ENCODE data around the gene BCORL1. TPM values are rescaled to one million over a fixed set of nuclear protein-coding genes. Genes with fewer than 3 reads are reported as not detected.

BCORL1 gene
- total RNA-seq, 1 donor from 2014 or later: 22.3 TPM

DNA sequence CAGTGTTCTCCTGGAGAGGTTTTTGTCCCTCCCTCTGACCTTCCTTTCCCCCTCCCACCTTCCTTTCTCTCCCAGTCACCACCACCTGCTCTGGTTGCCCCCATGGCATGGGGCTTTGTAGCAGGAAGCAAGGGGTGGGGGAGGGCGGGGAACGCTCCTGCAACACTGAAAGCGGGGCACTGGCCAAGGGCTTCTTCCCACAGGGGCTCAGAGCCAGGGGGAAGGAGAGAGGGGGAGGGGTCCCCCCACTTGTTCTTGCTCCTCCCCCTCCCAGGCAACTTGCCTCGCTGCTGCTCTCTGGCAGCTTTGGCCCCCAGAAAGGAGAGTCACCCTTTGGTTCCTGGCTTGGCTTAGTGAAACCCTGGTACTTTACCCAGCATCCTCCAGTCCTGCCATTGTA is 48.4 kb downstream of the BCORL1 start:
- Histone ChIP-seq H3K79me2 (ENCODE audit: insufficient read depth, low read length) (no peaks in the 10 kb centered on the region), H3K27ac (ENCODE audit: low read depth, low read length) (no peak overlapping the region), H3K4me3 (ENCODE audit: insufficient read depth, low read depth, low read length) (no peak overlapping the region), H3K9ac (ENCODE audit: low read length) (no peak overlapping the region), H3K9me3 (ENCODE audit: insufficient read depth, low read depth, low read length) (no peaks in the 10 kb centered on the region), H3K4me2 (ENCODE audit: low read length) (no peak overlapping the region), H3K27me3 (ENCODE audit: insufficient read depth, low read length) (no peaks in the 10 kb centered on the region), H3K36me3 (ENCODE audit: insufficient read depth, low read length) (no peaks in the 10 kb centered on the region), H4K20me1 (ENCODE audit: insufficient read depth, low read length) (no peaks in the 10 kb centered on the region), H2AFZ (ENCODE audit: low read depth, low read length) (no peak overlapping the region), H3K4me1 (ENCODE audit: insufficient read depth, low read length) (no peaks in the 10 kb centered on the region)
- FAIRE-seq: no peak
- no peaks in the 10 kb centered on the region for H3K4me1 Mint-ChIP-seq (ENCODE audit: low read depth, unreplicated experiment)
- TF ChIP-seq, protein P1, sequence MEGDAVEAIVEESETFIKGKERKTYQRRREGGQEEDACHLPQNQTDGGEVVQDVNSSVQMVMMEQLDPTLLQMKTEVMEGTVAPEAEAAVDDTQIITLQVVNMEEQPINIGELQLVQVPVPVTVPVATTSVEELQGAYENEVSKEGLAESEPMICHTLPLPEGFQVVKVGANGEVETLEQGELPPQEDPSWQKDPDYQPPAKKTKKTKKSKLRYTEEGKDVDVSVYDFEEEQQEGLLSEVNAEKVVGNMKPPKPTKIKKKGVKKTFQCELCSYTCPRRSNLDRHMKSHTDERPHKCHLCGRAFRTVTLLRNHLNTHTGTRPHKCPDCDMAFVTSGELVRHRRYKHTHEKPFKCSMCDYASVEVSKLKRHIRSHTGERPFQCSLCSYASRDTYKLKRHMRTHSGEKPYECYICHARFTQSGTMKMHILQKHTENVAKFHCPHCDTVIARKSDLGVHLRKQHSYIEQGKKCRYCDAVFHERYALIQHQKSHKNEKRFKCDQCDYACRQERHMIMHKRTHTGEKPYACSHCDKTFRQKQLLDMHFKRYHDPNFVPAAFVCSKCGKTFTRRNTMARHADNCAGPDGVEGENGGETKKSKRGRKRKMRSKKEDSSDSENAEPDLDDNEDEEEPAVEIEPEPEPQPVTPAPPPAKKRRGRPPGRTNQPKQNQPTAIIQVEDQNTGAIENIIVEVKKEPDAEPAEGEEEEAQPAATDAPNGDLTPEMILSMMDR (IDR thresholded peaks at IDR 0.05; ENCODE audit: insufficient read depth, low read depth, low read length): no peak
- no peak for TF ChIP-seq EZH2 (IDR thresholded peaks at IDR 0.05; ENCODE audit: insufficient read depth, low read length)
- no peaks in the 10 kb centered on the region for H3K27me3 Mint-ChIP-seq (ENCODE audit: low read depth, unreplicated experiment)
- no peaks in the 10 kb centered on the region for H3K9me3 Mint-ChIP-seq (ENCODE audit: unreplicated experiment)
- peaks cover 15% of the 10 kb centered on the region for H3K36me3 Mint-ChIP-seq (ENCODE audit: low read depth, unreplicated experiment)
- no peak for DNase-seq (ENCODE audit: low read depth)
- H3K27ac Mint-ChIP-seq (ENCODE audit: unreplicated experiment): no peak overlapping the region
- H3K4me3 Mint-ChIP-seq (ENCODE audit: unreplicated experiment): no peak overlapping the region

DNA sequence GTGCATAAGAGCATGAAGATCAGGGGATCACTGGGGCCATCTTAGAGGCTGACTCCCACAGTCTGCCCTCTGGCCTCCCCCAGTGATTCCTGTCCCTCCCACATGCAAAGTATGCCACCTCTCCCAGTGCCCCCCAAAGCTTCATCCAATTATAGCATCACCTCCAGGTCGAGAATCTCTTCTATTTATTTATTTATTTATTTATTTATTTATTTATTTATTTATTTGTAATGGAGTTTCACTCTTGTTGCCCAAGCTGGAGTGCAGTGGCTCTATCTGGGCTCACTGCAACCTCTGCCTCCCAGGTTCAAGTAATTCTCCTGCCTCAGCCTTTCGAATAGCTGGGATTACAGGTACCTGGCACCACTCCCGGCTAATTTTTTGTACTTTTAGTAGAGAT is 50.1 kb downstream of the BCORL1 start:
- Histone ChIP-seq H3K9me3 (ENCODE audit: insufficient read depth, low read depth, low read length) (no peaks in the 10 kb centered on the region), H3K9ac (ENCODE audit: low read length) (no peak overlapping the region), H2AFZ (ENCODE audit: low read depth, low read length) (no peak overlapping the region), H3K4me3 (ENCODE audit: insufficient read depth, low read depth, low read length) (no peak overlapping the region), H3K4me1 (ENCODE audit: insufficient read depth, low read length) (no peaks in the 10 kb centered on the region), H3K79me2 (ENCODE audit: insufficient read depth, low read length) (no peaks in the 10 kb centered on the region), H3K4me2 (ENCODE audit: low read length) (no peak overlapping the region), H4K20me1 (ENCODE audit: insufficient read depth, low read length) (no peaks in the 10 kb centered on the region), H3K27ac (ENCODE audit: low read depth, low read length) (no peak overlapping the region), H3K36me3 (ENCODE audit: insufficient read depth, low read length) (no peaks in the 10 kb centered on the region), H3K27me3 (ENCODE audit: insufficient read depth, low read length) (no peaks in the 10 kb centered on the region)
- Mint-ChIP-seq H3K4me1 (ENCODE audit: low read depth, unreplicated experiment) (no peaks in the 10 kb centered on the region), H3K9me3 (ENCODE audit: unreplicated experiment) (no peaks in the 10 kb centered on the region), H3K36me3 (ENCODE audit: low read depth, unreplicated experiment) (peaks cover 11% of the 10 kb centered on the region), H3K4me3 (ENCODE audit: unreplicated experiment) (no peak overlapping the region), H3K27me3 (ENCODE audit: low read depth, unreplicated experiment) (no peaks in the 10 kb centered on the region), H3K27ac (ENCODE audit: unreplicated experiment) (no peak overlapping the region)
- no peak for TF ChIP-seq EZH2 (IDR thresholded peaks at IDR 0.05; ENCODE audit: insufficient read depth, low read length)
- TF ChIP-seq, protein P1 (IDR thresholded peaks at IDR 0.05; ENCODE audit: insufficient read depth, low read depth, low read length): no peak
- no peak for FAIRE-seq
- DNase-seq (ENCODE audit: low read depth): no peak

DNA sequence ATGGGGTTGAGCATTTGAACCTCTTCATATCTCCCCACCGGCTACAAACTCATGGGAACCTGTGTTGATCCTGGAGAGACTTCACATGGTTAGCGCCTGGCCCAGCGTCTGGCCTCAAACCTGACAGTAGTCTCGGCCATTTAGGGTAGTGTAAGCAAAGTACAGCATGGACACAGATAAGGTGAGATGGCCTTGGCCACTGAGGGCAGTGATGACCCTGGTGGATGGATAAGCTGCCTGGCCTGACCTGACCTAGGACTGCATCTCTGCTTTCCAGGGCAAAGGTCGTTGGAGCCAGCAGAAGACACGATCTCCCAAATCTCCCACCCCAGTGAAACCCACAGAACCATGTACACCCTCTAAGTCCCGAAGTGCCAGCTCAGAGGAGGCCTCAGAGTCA is 51.7 kb downstream of the BCORL1 start:
- Histone ChIP-seq H4K20me1 (ENCODE audit: insufficient read depth, low read length) (no peaks in the 10 kb centered on the region), H3K9ac (ENCODE audit: low read length) (no peak overlapping the region), H3K9me3 (ENCODE audit: insufficient read depth, low read depth, low read length) (no peaks in the 10 kb centered on the region), H3K79me2 (ENCODE audit: insufficient read depth, low read length) (no peaks in the 10 kb centered on the region), H3K4me1 (ENCODE audit: insufficient read depth, low read length) (no peaks in the 10 kb centered on the region), H3K27ac (ENCODE audit: low read depth, low read length) (no peak overlapping the region), H2AFZ (ENCODE audit: low read depth, low read length) (no peak overlapping the region), H3K4me2 (ENCODE audit: low read length) (no peak overlapping the region), H3K36me3 (ENCODE audit: insufficient read depth, low read length) (no peaks in the 10 kb centered on the region), H3K4me3 (ENCODE audit: insufficient read depth, low read depth, low read length) (no peak overlapping the region), H3K27me3 (ENCODE audit: insufficient read depth, low read length) (no peaks in the 10 kb centered on the region)
- Mint-ChIP-seq H3K4me1 (ENCODE audit: low read depth, unreplicated experiment) (no peaks in the 10 kb centered on the region), H3K27me3 (ENCODE audit: low read depth, unreplicated experiment) (no peaks in the 10 kb centered on the region), H3K4me3 (ENCODE audit: unreplicated experiment) (no peak overlapping the region), H3K9me3 (ENCODE audit: unreplicated experiment) (no peaks in the 10 kb centered on the region), H3K27ac (ENCODE audit: unreplicated experiment) (no peak overlapping the region), H3K36me3 (ENCODE audit: low read depth, unreplicated experiment) (peaks cover 9% of the 10 kb centered on the region)
- DNase-seq (ENCODE audit: low read depth): no peak
- TF ChIP-seq, protein P1 (IDR thresholded peaks at IDR 0.05; ENCODE audit: insufficient read depth, low read depth, low read length): no peak
- TF ChIP-seq EZH2 (IDR thresholded peaks at IDR 0.05; ENCODE audit: insufficient read depth, low read length): no peak
- no peak for FAIRE-seq

Data from astrocyte (in vitro differentiated cells and primary cell).